ENCODE data around the gene REXO1.

DNA sequence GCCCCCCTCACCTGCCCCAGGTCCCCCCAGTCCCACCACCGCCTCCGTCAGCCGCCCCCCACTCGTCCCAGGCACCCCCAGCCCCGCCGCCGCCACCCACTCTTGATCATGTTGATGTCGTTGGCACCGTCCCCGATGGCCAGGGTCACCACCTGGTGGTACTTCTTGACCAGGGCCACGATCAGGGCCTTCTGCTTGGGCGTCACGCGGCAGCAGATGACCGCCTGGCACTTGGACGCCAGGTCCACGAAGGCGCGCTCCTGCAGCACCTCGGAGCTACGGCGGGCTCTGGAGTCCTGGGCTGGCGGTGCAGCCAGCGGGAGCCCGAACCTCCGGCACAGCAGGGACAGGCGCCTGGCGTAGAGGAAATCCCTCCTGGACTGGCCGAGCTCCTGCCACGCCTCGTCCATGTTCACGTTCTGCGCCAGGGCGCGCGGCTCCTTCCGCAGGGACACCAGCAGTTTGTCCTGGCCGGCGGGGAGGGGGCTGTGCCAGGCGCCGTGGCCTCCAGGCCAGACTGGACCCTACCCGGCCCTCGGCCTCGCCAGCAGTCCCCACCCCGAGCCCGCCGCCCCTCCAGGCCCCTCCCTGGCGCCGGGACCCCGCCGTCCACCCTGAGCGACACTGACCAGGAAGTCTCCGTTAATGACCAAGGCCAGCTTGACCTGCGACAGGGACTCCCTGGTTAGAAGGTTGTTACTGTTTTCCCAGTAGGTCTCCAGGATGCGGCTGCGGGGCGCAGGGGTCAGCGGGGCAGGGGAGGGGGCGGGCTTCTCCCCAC lies 58.8 kb downstream of the REXO1 start:
- TF ChIP-seq ZNF121 (tag by site-specific recombination; IDR thresholded peaks at IDR 0.05) (no peak), ZBTB21 (tag by site-specific recombination; IDR thresholded peaks at IDR 0.05) (no peak), KLF16 (tag by site-specific recombination; IDR thresholded peaks at IDR 0.05) (no peak), ZNF274 (IDR thresholded peaks at IDR 0.05; ENCODE audit: low read length) (no peak), ZNF274 (tag by site-specific recombination; IDR thresholded peaks at IDR 0.05; ENCODE audit: borderline replicate concordance) (no peak), SCRT2 (tag by site-specific recombination; IDR thresholded peaks at IDR 0.05) (no peak), ZNF398 (tag by site-specific recombination; IDR thresholded peaks at IDR 0.05) (no peak), YY1 (tag by site-specific recombination; IDR thresholded peaks at IDR 0.05) (no peak)
- TF ChIP-seq, protein P1, sequence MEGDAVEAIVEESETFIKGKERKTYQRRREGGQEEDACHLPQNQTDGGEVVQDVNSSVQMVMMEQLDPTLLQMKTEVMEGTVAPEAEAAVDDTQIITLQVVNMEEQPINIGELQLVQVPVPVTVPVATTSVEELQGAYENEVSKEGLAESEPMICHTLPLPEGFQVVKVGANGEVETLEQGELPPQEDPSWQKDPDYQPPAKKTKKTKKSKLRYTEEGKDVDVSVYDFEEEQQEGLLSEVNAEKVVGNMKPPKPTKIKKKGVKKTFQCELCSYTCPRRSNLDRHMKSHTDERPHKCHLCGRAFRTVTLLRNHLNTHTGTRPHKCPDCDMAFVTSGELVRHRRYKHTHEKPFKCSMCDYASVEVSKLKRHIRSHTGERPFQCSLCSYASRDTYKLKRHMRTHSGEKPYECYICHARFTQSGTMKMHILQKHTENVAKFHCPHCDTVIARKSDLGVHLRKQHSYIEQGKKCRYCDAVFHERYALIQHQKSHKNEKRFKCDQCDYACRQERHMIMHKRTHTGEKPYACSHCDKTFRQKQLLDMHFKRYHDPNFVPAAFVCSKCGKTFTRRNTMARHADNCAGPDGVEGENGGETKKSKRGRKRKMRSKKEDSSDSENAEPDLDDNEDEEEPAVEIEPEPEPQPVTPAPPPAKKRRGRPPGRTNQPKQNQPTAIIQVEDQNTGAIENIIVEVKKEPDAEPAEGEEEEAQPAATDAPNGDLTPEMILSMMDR (tag by site-specific recombination; IDR thresholded peaks at IDR 0.05) = no peak
- TF ChIP-seq, protein P2, sequence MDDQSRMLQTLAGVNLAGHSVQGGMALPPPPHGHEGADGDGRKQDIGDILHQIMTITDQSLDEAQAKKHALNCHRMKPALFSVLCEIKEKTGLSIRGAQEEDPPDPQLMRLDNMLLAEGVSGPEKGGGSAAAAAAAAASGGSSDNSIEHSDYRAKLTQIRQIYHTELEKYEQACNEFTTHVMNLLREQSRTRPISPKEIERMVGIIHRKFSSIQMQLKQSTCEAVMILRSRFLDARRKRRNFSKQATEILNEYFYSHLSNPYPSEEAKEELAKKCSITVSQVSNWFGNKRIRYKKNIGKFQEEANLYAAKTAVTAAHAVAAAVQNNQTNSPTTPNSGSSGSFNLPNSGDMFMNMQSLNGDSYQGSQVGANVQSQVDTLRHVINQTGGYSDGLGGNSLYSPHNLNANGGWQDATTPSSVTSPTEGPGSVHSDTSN (CRISPR knock-in tag; IDR thresholded peaks at IDR 0.05) = no peak
- TF ChIP-seq, protein P3, sequence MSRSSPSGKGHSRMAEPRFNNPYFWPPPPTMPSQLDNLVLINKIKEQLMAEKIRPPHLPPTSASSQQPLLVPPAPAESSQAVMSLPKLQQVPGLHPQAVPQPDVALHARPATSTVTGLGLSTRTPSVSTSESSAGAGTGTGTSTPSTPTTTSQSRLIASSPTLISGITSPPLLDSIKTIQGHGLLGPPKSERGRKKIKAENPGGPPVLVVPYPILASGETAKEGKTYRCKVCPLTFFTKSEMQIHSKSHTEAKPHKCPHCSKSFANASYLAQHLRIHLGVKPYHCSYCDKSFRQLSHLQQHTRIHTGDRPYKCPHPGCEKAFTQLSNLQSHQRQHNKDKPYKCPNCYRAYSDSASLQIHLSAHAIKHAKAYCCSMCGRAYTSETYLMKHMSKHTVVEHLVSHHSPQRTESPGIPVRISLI (tag by site-specific recombination; IDR thresholded peaks at IDR 0.05) = no peak

Data from HEK293 (cell line).